Tibial nerve (tissue), 4 donors: Measurements from ENCODE around the gene MTMR3. TPM values are rescaled to one million over a fixed set of nuclear protein-coding genes. Genes with fewer than 3 reads are reported as not detected.

Source experiments
- DNase-seq, 2 donors: peaks; one replicate each; pipeline ENCODE4 v3.0.0-alpha.2; 2019; ENCODE audit warnings: low spot score in 2 of 2
- H3K27ac ChIP-seq, 4 donors: fragments of 200-600 bp; sonication (generic) in 3 of 4; one replicate each; pipeline ENCODE4 v1.5.1; 2017 to 2019; ENCODE audit warnings: mild to moderate bottlenecking in 1 of 4
- H3K27me3 ChIP-seq, 2 donors: fragments of 200-600 bp; sonication (generic) in 1 of 2; one replicate each; pipeline versions ENCODE4 v1.5.1 to v1.6.0; 2017 to 2019
- H3K36me3 ChIP-seq, 3 donors: fragments of 200-600 bp; sonication (generic); one replicate each; pipeline ENCODE4 v1.5.1; 2018 to 2019
- H3K4me1 ChIP-seq, 4 donors: fragments of 200-600 bp; sonication (generic) in 3 of 4; one replicate each; pipeline ENCODE4 v1.5.1; 2017 to 2019
- H3K4me3 ChIP-seq, 4 donors: fragments of 200-600 bp; sonication (generic) in 3 of 4; one replicate each; pipeline ENCODE4 v1.5.1; 2017 to 2019; ENCODE audit warnings: mild to moderate bottlenecking in 1 of 4, moderate library complexity in 1 of 4
- H3K9me3 ChIP-seq, 4 donors: fragments of 200-600 bp; sonication (generic) in 3 of 4; one replicate each; pipeline ENCODE4 v1.5.1; 2017 to 2019
- CTCF ChIP-seq, 5 experiments: fragments of 200-600 bp in 3 of 5; fragments of 450-650 bp in 2 of 5; sonication (generic) in 3 of 5; IDR thresholded peaks; one replicate each; pipeline ENCODE4 v1.5.1; 2016 to 2019; ENCODE audit warnings: antibody characterized with exemption in 5 of 5, mild to moderate bottlenecking in 3 of 5, moderate library complexity in 2 of 5
- EP300 ChIP-seq, 2 donors: sonication (generic); formaldehyde crosslinking; IDR thresholded peaks; one replicate each; pipeline ENCODE4 v1.6.1; 2017; ENCODE audit warnings: antibody characterized with exemption in 2 of 2, mild to moderate bottlenecking in 1 of 2
- POLR2A ChIP-seq, 2 donors: fragments of 450-650 bp; IDR thresholded peaks; one replicate each; pipeline ENCODE4 v1.6.1; 2017; ENCODE audit warnings: antibody characterized with exemption in 2 of 2, mild to moderate bottlenecking in 2 of 2, moderate library complexity in 2 of 2
- WGBS, 2 donors: methylation state at CpG; one replicate each; pipeline ENCODE4 v1.1.5; 2018; 5-methylcytosine and 5-hydroxymethylcytosine counted together
- total RNA-seq, 4 donors: library from RNA; depleted of rRNA; stranded (reverse); fragments of >200 nt; gene quantifications; one replicate each; pipeline ENCODE4 v1.1.0, GENCODE V29; 2016

The MTMR3 gene
- total RNA-seq, 4 donors from 2014 or later = 56.1 to 91.2 (median 74.5) TPM

- no peak for DNase-seq
- H3K4me3 ChIP-seq = no peak overlapping the region
Measured at GRCh38 chr22:30038219-30038618, 155.2 kb downstream of the MTMR3 start.

GRCh38 chr22:30040499-30041260 lies 157.7 kb downstream of the MTMR3 start:
- WGBS, 2 donors = 87 to 90% methylated on average over 11 of the region's 11 CpGs
- no peaks in the 10 kb centered on the region for H3K27me3 ChIP-seq
- TF ChIP-seq POLR2A (IDR thresholded peaks at IDR 0.05) (no peak), EP300 (IDR thresholded peaks at IDR 0.05) (no peak), CTCF (IDR thresholded peaks at IDR 0.05) (no peak)
- H3K4me3 ChIP-seq = no peak overlapping the region
- H3K27ac ChIP-seq = no peak overlapping the region
- peaks cover 0 to 21% (median 3%) of the 10 kb centered on the region in 4 donors for H3K4me1 ChIP-seq
- H3K9me3 ChIP-seq = no peaks in the 10 kb centered on the region
- peaks cover 0 to 5% (median 0%) of the 10 kb centered on the region in 3 donors for H3K36me3 ChIP-seq
- DNase-seq = no peak

More at GRCh38 chr22:30038219-30038618, 155.2 kb downstream of the MTMR3 start:
- TF ChIP-seq POLR2A (IDR thresholded peaks at IDR 0.05) (no peak), EP300 (IDR thresholded peaks at IDR 0.05) (no peak), CTCF (IDR thresholded peaks at IDR 0.05) (no peak)
- peaks cover 0 to 6% (median 0%) of the 10 kb centered on the region in 3 donors for H3K36me3 ChIP-seq
- 54 to 57% methylated on average over 3 of the region's 3 CpGs for WGBS, 2 donors
- no peak overlapping the region for H3K27ac ChIP-seq
- H3K27me3 ChIP-seq = no peaks in the 10 kb centered on the region
- H3K9me3 ChIP-seq = no peaks in the 10 kb centered on the region
- H3K4me1 ChIP-seq = peaks cover 0 to 17% (median 0%) of the 10 kb centered on the region in 4 donors

- no peaks in the 10 kb centered on the region for H3K9me3 ChIP-seq
- H3K4me3 ChIP-seq = no peak overlapping the region
- no peak for DNase-seq
- no peaks in the 10 kb centered on the region for H3K27me3 ChIP-seq
- H3K36me3 ChIP-seq = no peaks in the 10 kb centered on the region
- H3K4me1 ChIP-seq = peaks cover 0 to 21% (median 3%) of the 10 kb centered on the region in 4 donors
- no peak for TF ChIP-seq CTCF (IDR thresholded peaks at IDR 0.05)
- no peak for TF ChIP-seq EP300 (IDR thresholded peaks at IDR 0.05)
- no peak for TF ChIP-seq POLR2A (IDR thresholded peaks at IDR 0.05)
- no peak overlapping the region for H3K27ac ChIP-seq
- 69 to 98% methylated on average over 2 of the region's 2 CpGs for WGBS, 2 donors
Measured at GRCh38 chr22:30041475-30041874, 158.5 kb downstream of the MTMR3 start.

- Histone ChIP-seq H3K4me3 (no peak overlapping the region), H3K36me3 (no peaks in the 10 kb centered on the region), H3K4me1 (peaks cover 0 to 21% (median 3%) of the 10 kb centered on the region in 4 donors), H3K9me3 (no peaks in the 10 kb centered on the region), H3K27me3 (no peaks in the 10 kb centered on the region), H3K27ac (no peak overlapping the region)
- no peak for TF ChIP-seq CTCF (IDR thresholded peaks at IDR 0.05)
- 97 to 98% methylated on average over 2 of the region's 2 CpGs for WGBS, 2 donors
- DNase-seq = no peak
Measured at GRCh38 chr22:30041881-30042280, 158.9 kb downstream of the MTMR3 start.

- Histone ChIP-seq H3K4me1 (peaks cover 0 to 20% (median 3%) of the 10 kb centered on the region in 4 donors), H3K9me3 (no peaks in the 10 kb centered on the region), H3K4me3 (no peak overlapping the region), H3K36me3 (no peaks in the 10 kb centered on the region), H3K27ac (no peak overlapping the region), H3K27me3 (no peaks in the 10 kb centered on the region)
- no peak for TF ChIP-seq POLR2A (IDR thresholded peaks at IDR 0.05)
- no peak for TF ChIP-seq EP300 (IDR thresholded peaks at IDR 0.05)
- no peak for TF ChIP-seq CTCF (IDR thresholded peaks at IDR 0.05)
- no peak for DNase-seq
- WGBS, 2 donors = 35 to 42% methylated on average over 4 of the region's 4 CpGs
Measured at GRCh38 chr22:30043161-30043560, 160.2 kb downstream of the MTMR3 start.
